ENCODE data around the gene GPR63.

GRCh38 chr6:96832780-96833179, 4.5 kb downstream of the GPR63 start:
- TF ChIP-seq CTCF (IDR thresholded peaks at IDR 0.05) (no peak), EZH2 (IDR thresholded peaks at IDR 0.05; ENCODE audit: borderline replicate concordance, insufficient read depth, low read depth, low read length, poor library complexity, severe bottlenecking) (no peak)

Data from B cell (primary cell).